Tibial nerve (tissue), 4 donors: ENCODE results near the gene MKNK1. TPM values are rescaled to one million over a fixed set of nuclear protein-coding genes. Genes with fewer than 3 reads are reported as not detected.

Experiments
- DNase-seq, 2 donors: peaks; one replicate each; pipeline ENCODE4 v3.0.0-alpha.2; 2019; ENCODE audit warnings: low spot score in 2 of 2
- H3K27ac ChIP-seq, 4 donors: fragments of 200-600 bp; sonication (generic) in 3 of 4; one replicate each; pipeline ENCODE4 v1.5.1; 2017 to 2019; ENCODE audit warnings: mild to moderate bottlenecking in 1 of 4
- H3K27me3 ChIP-seq, 2 donors: fragments of 200-600 bp; sonication (generic) in 1 of 2; one replicate each; pipeline versions ENCODE4 v1.5.1 to v1.6.0; 2017 to 2019
- H3K36me3 ChIP-seq, 3 donors: fragments of 200-600 bp; sonication (generic); one replicate each; pipeline ENCODE4 v1.5.1; 2018 to 2019
- H3K4me1 ChIP-seq, 4 donors: fragments of 200-600 bp; sonication (generic) in 3 of 4; one replicate each; pipeline ENCODE4 v1.5.1; 2017 to 2019
- H3K4me3 ChIP-seq, 4 donors: fragments of 200-600 bp; sonication (generic) in 3 of 4; one replicate each; pipeline ENCODE4 v1.5.1; 2017 to 2019; ENCODE audit warnings: mild to moderate bottlenecking in 1 of 4, moderate library complexity in 1 of 4
- H3K9me3 ChIP-seq, 4 donors: fragments of 200-600 bp; sonication (generic) in 3 of 4; one replicate each; pipeline ENCODE4 v1.5.1; 2017 to 2019
- EP300 ChIP-seq, 2 donors: sonication (generic); formaldehyde crosslinking; IDR thresholded peaks; one replicate each; pipeline ENCODE4 v1.6.1; 2017; ENCODE audit warnings: antibody characterized with exemption in 2 of 2, mild to moderate bottlenecking in 1 of 2
- POLR2A ChIP-seq, 2 donors: fragments of 450-650 bp; IDR thresholded peaks; one replicate each; pipeline ENCODE4 v1.6.1; 2017; ENCODE audit warnings: antibody characterized with exemption in 2 of 2, mild to moderate bottlenecking in 2 of 2, moderate library complexity in 2 of 2
- WGBS, 2 donors: methylation state at CpG; one replicate each; pipeline ENCODE4 v1.1.5; 2018; 5-methylcytosine and 5-hydroxymethylcytosine counted together
- total RNA-seq, 4 donors: library from RNA; depleted of rRNA; stranded (reverse); fragments of >200 nt; gene quantifications; one replicate each; pipeline ENCODE4 v1.1.0, GENCODE V29; 2016
- TF ChIP-seq, protein P1 (sequence below), 5 experiments: fragments of 200-600 bp in 3 of 5; fragments of 450-650 bp in 2 of 5; sonication (generic) in 3 of 5; IDR thresholded peaks; one replicate each; pipeline ENCODE4 v1.5.1; 2016 to 2019; ENCODE audit warnings: antibody characterized with exemption in 5 of 5, mild to moderate bottlenecking in 3 of 5, moderate library complexity in 2 of 5

MKNK1 gene
- total RNA-seq, 4 donors from 2014 or later = 52.4 to 75.0 (median 66.5) TPM

DNA sequence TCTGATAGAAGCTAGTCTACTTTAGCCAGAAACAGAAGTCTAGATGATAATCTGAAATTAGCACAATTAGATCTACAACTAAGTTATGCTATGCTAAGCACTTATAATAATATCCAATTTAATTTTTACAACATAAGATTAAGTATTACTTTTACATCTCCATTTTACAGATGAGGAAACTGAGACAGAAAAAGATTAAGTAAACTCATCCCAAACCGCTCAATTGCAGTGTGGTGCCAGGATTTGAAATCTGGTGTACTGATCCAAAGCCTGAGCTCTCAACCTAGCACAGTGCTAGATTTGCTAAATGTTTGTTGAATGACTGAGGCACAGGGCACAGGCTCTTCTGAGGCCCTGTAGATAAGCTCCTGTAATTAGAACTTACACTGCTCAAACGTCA is 66.4 kb downstream of the MKNK1 start:
- Histone ChIP-seq H3K4me3 (no peak overlapping the region), H3K36me3 (no peaks in the 10 kb centered on the region), H3K27me3 (peaks cover 0 to 6% of the 10 kb centered on the region in 2 donors), H3K27ac (no peak overlapping the region), H3K4me1 (peaks cover 0 to 10% (median 0%) of the 10 kb centered on the region in 4 donors), H3K9me3 (no peaks in the 10 kb centered on the region)
- no peak for DNase-seq
- WGBS, 2 donors = 79 to 86% methylated on average over 2 of the region's 2 CpGs
- TF ChIP-seq, protein P1, sequence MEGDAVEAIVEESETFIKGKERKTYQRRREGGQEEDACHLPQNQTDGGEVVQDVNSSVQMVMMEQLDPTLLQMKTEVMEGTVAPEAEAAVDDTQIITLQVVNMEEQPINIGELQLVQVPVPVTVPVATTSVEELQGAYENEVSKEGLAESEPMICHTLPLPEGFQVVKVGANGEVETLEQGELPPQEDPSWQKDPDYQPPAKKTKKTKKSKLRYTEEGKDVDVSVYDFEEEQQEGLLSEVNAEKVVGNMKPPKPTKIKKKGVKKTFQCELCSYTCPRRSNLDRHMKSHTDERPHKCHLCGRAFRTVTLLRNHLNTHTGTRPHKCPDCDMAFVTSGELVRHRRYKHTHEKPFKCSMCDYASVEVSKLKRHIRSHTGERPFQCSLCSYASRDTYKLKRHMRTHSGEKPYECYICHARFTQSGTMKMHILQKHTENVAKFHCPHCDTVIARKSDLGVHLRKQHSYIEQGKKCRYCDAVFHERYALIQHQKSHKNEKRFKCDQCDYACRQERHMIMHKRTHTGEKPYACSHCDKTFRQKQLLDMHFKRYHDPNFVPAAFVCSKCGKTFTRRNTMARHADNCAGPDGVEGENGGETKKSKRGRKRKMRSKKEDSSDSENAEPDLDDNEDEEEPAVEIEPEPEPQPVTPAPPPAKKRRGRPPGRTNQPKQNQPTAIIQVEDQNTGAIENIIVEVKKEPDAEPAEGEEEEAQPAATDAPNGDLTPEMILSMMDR (IDR thresholded peaks at IDR 0.05) = no peak
- no peak for TF ChIP-seq POLR2A (IDR thresholded peaks at IDR 0.05)

DNA sequence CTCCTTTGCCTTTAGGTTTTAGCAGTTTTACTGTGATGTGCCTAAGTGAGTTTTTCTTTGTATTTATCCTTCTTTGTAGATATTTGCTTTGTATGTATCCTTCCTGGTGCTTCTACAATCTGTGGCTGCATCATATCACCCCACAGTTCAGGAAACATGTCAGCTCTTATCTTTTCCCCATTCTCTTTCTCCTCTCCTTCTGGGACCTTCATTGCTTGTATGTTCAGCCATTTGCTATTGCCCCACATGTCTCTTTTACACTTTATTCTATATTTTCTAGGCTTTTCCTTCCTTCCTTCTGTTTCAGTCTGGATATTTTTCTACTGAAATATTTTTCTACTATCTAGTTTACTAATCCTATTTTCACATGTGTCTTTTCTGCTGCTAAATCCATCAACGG is 67.5 kb downstream of the MKNK1 start:
- no peak overlapping the region for H3K27ac ChIP-seq
- no peak overlapping the region for H3K4me3 ChIP-seq
- 89 to 94% methylated on average over 1 of the region's 1 CpG for WGBS, 2 donors
- H3K9me3 ChIP-seq = no peaks in the 10 kb centered on the region
- TF ChIP-seq POLR2A (IDR thresholded peaks at IDR 0.05) (no peak), EP300 (IDR thresholded peaks at IDR 0.05) (no peak)
- TF ChIP-seq, protein P1 (IDR thresholded peaks at IDR 0.05) = no peak
- H3K36me3 ChIP-seq = no peaks in the 10 kb centered on the region
- peaks cover 0 to 14% (median 0%) of the 10 kb centered on the region in 4 donors for H3K4me1 ChIP-seq
- peaks cover 0 to 5% of the 10 kb centered on the region in 2 donors for H3K27me3 ChIP-seq
- no peak for DNase-seq

DNA sequence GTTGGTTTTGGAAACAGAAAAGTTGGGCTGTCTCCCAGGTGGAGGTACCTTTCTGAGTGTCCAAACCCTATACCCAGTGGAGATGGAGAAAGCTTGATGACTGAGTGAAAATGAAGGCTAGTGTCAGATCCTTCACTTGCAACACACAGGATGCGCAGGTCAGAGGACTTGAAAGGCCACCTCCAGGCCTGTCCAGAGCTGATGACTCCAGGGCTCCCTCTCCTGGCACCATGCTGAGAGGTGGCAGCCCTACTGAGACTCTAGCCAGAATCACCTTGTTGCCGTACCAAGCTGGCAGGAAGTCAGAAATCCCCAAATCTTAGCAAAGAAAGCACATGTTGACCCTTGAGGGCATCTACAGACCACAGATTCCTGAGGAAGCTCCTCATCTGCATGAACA is 69.0 kb downstream of the MKNK1 start:
- H3K4me1 ChIP-seq = peaks cover 0 to 14% (median 0%) of the 10 kb centered on the region in 4 donors
- no peaks in the 10 kb centered on the region for H3K9me3 ChIP-seq
- no peak overlapping the region for H3K27ac ChIP-seq
- H3K36me3 ChIP-seq = no peaks in the 10 kb centered on the region
- no peak for TF ChIP-seq EP300 (IDR thresholded peaks at IDR 0.05)
- TF ChIP-seq, protein P1 (IDR thresholded peaks at IDR 0.05) = peak in 1 of 5 experiments; percentile 20
- H3K4me3 ChIP-seq = no peak overlapping the region
- 63 to 80% methylated on average over 2 of the region's 2 CpGs for WGBS, 2 donors
- peaks cover 0 to 8% of the 10 kb centered on the region in 2 donors for H3K27me3 ChIP-seq
- no peak for DNase-seq

DNA sequence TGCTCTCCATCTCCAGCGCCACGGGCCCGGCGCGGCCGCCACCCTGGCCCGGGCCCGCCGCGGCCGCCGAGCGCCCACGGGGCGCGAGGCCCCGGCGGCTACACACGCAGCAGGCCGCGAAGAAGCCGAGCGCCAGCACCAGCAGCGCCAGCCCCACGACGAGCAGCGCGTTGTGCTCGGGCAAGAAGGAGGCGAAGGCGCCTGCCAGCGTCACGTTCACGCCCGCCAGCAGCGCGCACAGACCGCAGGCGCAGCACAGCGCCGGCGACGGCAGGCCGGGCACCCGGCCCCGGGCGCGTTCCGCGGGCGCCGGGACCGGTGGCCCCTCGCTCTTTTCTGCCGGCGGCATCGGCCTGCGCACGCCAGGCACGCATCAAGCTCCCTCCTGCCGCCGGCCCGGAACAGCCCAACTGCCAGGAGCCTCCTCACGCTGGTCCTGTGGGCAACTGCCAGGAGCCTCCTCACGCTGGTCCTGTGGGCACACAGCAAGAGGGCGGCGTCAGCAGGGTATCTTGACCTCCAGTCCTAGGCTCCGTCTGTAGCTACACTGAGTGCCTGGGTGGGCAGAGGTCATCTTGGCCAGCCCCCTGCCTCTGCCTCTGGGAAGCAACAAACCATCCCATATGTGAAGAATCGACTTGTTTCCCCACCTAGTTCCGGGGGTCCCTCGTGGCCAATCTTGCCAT is 70.7 kb downstream of the MKNK1 start:
- Histone ChIP-seq H3K4me1 (peaks cover 0 to 15% (median 0%) of the 10 kb centered on the region in 4 donors), H3K4me3 (peak overlapping the region in 3 of 4 donors; percentile 33 to 51 (median 40)), H3K27ac (peak overlapping the region in 3 of 4 donors; percentile 8 to 76 (median 35)), H3K9me3 (no peaks in the 10 kb centered on the region), H3K36me3 (no peaks in the 10 kb centered on the region), H3K27me3 (peaks cover 0 to 18% of the 10 kb centered on the region in 2 donors)
- no peak for DNase-seq
- TF ChIP-seq, protein P1 (IDR thresholded peaks at IDR 0.05) = no peak
- TF ChIP-seq EP300 (IDR thresholded peaks at IDR 0.05) = no peak
- TF ChIP-seq POLR2A (IDR thresholded peaks at IDR 0.05) = no peak
- WGBS, 2 donors = 5 to 21% methylated on average over 13 to 48 of the region's 71 CpGs

DNA sequence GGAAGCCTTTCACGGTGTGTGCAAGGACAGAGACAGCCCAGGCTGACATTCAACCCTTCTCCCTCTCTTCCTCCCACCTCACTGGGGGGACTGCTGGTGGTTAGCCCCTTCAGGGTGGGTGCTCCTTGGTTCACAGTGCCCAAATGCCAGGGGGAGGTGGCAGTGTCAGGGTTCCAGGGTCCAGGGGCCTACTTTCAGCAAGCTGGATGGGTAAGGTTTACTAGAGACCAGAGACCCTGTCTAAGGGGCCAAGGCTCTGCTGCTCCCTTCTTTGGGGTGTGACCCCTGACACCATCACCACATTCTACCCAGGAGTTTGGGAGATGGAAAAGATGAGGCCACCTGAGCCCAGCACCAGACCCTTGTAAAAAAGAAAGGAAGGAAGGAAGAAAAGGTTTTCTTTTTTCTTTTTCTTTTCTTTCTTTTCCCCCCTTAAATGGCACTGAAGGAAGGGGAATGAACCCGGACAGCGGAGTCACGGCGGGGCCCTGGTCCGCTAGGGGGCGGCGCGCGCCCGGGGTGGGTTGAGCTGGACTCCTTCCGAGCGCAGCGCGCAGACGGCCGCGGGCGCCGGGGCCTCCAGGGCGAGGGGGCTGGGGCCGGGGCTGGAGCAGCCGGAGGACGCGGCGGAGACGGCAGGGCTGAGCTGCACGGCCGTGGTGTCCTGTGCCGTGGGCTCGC is 71.4 kb downstream of the MKNK1 start:
- Histone ChIP-seq H3K27me3 (peaks cover 0 to 18% of the 10 kb centered on the region in 2 donors), H3K9me3 (no peaks in the 10 kb centered on the region), H3K36me3 (no peaks in the 10 kb centered on the region), H3K4me1 (peaks cover 0 to 21% (median 0%) of the 10 kb centered on the region in 4 donors), H3K4me3 (peak overlapping the region in 3 of 4 donors; percentile 33 to 51 (median 40)), H3K27ac (peak overlapping the region in 3 of 4 donors; percentile 8 to 76 (median 35))
- 2% methylated on average over 21 to 28 of the region's 31 CpGs for WGBS, 2 donors
- DNase-seq = peak; percentile 29 to 56
- TF ChIP-seq, protein P1 (IDR thresholded peaks at IDR 0.05) = peak; percentile 60 to 85 (median 74)
- TF ChIP-seq EP300 (IDR thresholded peaks at IDR 0.05) (no peak), POLR2A (IDR thresholded peaks at IDR 0.05) (peak in 1 of 2 donors; percentile 19)
